ENCODE data around the gene COPS2. TPM values are rescaled to one million over a fixed set of nuclear protein-coding genes. Genes with fewer than 3 reads are reported as not detected.

Gene COPS2
- total RNA-seq, 1 experiment from 2014 or later, result 88.3 TPM

DNA sequence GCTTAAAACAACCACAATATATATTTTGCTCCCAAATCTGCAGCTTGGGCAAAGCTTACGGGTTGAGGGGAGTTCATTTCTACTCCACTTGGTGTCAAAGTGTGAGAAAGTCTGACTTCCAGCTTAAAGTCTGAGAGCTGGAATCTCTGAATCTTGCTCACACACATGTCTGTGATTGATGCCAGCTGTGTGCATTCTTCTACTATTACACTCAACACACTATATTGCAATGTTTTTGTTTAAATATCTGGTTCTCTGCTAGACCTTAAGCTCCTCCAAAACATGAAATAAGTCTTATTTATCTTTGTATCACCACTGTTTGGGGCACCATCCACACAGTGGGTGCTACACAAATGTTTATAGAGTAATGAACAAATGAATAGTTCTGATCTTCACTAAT lies 72.4 kb downstream of the COPS2 start:
- Histone ChIP-seq H2BK120ac (ENCODE audit: low read depth, low read length, poor library complexity, severe bottlenecking) (no peak overlapping the region), H4K20me1 (ENCODE audit: control insufficient read depth, insufficient read depth, insufficient read length) (no peaks in the 10 kb centered on the region), H4K5ac (ENCODE audit: insufficient read length, low read depth, low read length) (no peak overlapping the region), H3K9me3 (ENCODE audit: control insufficient read depth, low read depth, low read length) (no peaks in the 10 kb centered on the region), H3K27me3 (ENCODE audit: insufficient read depth, low read length) (no peaks in the 10 kb centered on the region; the same call in 1 of the 2 replicates), H3K79me1 (ENCODE audit: insufficient read depth, low read depth, low read length, poor library complexity, severe bottlenecking) (no peaks in the 10 kb centered on the region), H3K4ac (ENCODE audit: low read depth, low read length) (no peak overlapping the region), H3K4me2 (ENCODE audit: insufficient read depth, insufficient read length, low read length) (no peak overlapping the region), H2BK15ac (ENCODE audit: low read depth, low read length) (no peak overlapping the region), H3K14ac (ENCODE audit: insufficient read depth, low read length) (no peak overlapping the region), H3K9ac (ENCODE audit: extremely low read depth, insufficient read length, low read length) (no peak overlapping the region), H3K79me2 (ENCODE audit: insufficient read depth, low read length) (no peaks in the 10 kb centered on the region), H3K27ac (ENCODE audit: insufficient read length, low read depth, low read length) (no peak overlapping the region), H2AFZ (ENCODE audit: low read length) (no peak overlapping the region), H4K8ac (replicated peaks; ENCODE audit: insufficient read length, low read depth, low read length) (no peak overlapping the region), H4K91ac (ENCODE audit: insufficient read length, low read depth, low read length) (no peak overlapping the region), H3T11ph (ENCODE audit: low read length) (no peak overlapping the region), H2BK12ac (ENCODE audit: insufficient read length, low read depth, low read length) (no peak overlapping the region), H3K56ac (ENCODE audit: insufficient read length, low read depth, low read length) (no peak overlapping the region), H2BK5ac (ENCODE audit: insufficient read length, low read length) (no peak overlapping the region), H3K23me2 (ENCODE audit: insufficient read length, low read depth, low read length, poor library complexity, severe bottlenecking) (no peaks in the 10 kb centered on the region), H2AK5ac (ENCODE audit: insufficient read length, low read length) (no peak overlapping the region), H3K18ac (ENCODE audit: insufficient read length, low read depth, low read length) (no peak overlapping the region), H3K4me1 (ENCODE audit: insufficient read depth, low read length) (no peaks in the 10 kb centered on the region), H3K23ac (ENCODE audit: insufficient read length, low read depth, low read length) (no peak overlapping the region), H2BK20ac (ENCODE audit: low read depth, low read length, poor library complexity, severe bottlenecking) (no peak overlapping the region)
- H3K36me3 Mint-ChIP-seq (ENCODE audit: insufficient read depth in 1 of 3, low read depth in 3 of 3), result no peaks in the 10 kb centered on the region
- no CpG with 5 or more reads among the region's 1 CpG for WGBS (ENCODE audit: extremely low coverage, insufficient read length, low lambda C conversion rate)
- no peaks in the 10 kb centered on the region for H3K9me3 Mint-ChIP-seq
- H3K4me3 Mint-ChIP-seq, result no peak overlapping the region
- DNase-seq, result no peak
- no peak overlapping the region for H3K27ac Mint-ChIP-seq
- H3K27me3 Mint-ChIP-seq (ENCODE audit: low read depth), result no peaks in the 10 kb centered on the region; the same call in 1 of the 2 replicates
- H3K4me1 Mint-ChIP-seq, result no peaks in the 10 kb centered on the region
- TF ChIP-seq, protein P1, sequence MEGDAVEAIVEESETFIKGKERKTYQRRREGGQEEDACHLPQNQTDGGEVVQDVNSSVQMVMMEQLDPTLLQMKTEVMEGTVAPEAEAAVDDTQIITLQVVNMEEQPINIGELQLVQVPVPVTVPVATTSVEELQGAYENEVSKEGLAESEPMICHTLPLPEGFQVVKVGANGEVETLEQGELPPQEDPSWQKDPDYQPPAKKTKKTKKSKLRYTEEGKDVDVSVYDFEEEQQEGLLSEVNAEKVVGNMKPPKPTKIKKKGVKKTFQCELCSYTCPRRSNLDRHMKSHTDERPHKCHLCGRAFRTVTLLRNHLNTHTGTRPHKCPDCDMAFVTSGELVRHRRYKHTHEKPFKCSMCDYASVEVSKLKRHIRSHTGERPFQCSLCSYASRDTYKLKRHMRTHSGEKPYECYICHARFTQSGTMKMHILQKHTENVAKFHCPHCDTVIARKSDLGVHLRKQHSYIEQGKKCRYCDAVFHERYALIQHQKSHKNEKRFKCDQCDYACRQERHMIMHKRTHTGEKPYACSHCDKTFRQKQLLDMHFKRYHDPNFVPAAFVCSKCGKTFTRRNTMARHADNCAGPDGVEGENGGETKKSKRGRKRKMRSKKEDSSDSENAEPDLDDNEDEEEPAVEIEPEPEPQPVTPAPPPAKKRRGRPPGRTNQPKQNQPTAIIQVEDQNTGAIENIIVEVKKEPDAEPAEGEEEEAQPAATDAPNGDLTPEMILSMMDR (conservative IDR thresholded peaks at IDR 0.05), result no peak

All from H9 (cell line).